H9 (cell line): Measurements from ENCODE around the gene ACSM2B. TPM values are rescaled to one million over a fixed set of nuclear protein-coding genes. Genes with fewer than 3 reads are reported as not detected.
"Not testable (repeated sequence)": the region's sequence is repeated elsewhere in the genome, so short reads cannot be mapped to it uniquely, and the experiment has no call there.

ENCODE experiments used
- DNase-seq: peaks from one replicate; pipeline ENCODE4 v3.0.0-alpha.2; 2017
- H2AFZ ChIP-seq: one replicate; pipeline ENCODE4 v1.6.1; 2013; ENCODE audit warnings: mild to moderate bottlenecking, low read length, control low read depth, moderate library complexity
- H2AK5ac ChIP-seq: 2 replicates; pipeline ENCODE4 v1.6.1; 2013; ENCODE audit warnings: low read length, control low read depth, mixed read lengths; ENCODE audit not compliant: insufficient read length
- H2BK120ac ChIP-seq: one replicate; pipeline ENCODE4 v1.6.1; 2013; ENCODE audit warnings: low read depth, mild to moderate bottlenecking, low read length, control low read depth, inconsistent platforms; ENCODE audit not compliant: poor library complexity, severe bottlenecking
- H2BK12ac ChIP-seq: 2 replicates; pipeline ENCODE4 v1.6.1; 2013; ENCODE audit warnings: low read length, control low read depth, mixed read lengths, low read depth; ENCODE audit not compliant: insufficient read length
- H2BK15ac ChIP-seq: 2 replicates; pipeline ENCODE4 v1.6.1; 2013; ENCODE audit warnings: low read depth, low read length, control low read depth
- H2BK20ac ChIP-seq: one replicate; pipeline ENCODE4 v1.6.1; 2013; ENCODE audit warnings: low read depth, mild to moderate bottlenecking, low read length, control low read depth, inconsistent platforms; ENCODE audit not compliant: poor library complexity, severe bottlenecking
- H2BK5ac ChIP-seq: 2 replicates; pipeline ENCODE4 v1.6.1; 2013; ENCODE audit warnings: low read length, control low read depth, mixed read lengths; ENCODE audit not compliant: insufficient read length
- H3K14ac ChIP-seq: 2 replicates; pipeline ENCODE4 v1.6.1; 2013; ENCODE audit warnings: low read length, control low read depth; ENCODE audit not compliant: insufficient read depth
- H3K18ac ChIP-seq: 2 replicates; pipeline ENCODE4 v1.6.1; 2013; ENCODE audit warnings: low read depth, mild to moderate bottlenecking, mixed read lengths, low read length, control low read depth; ENCODE audit not compliant: insufficient read length
- H3K23ac ChIP-seq: 2 replicates; pipeline ENCODE4 v1.6.1; 2013; ENCODE audit warnings: low read length, control low read depth, mixed read lengths, low read depth; ENCODE audit not compliant: insufficient read length
- H3K23me2 ChIP-seq: 2 replicates; pipeline ENCODE4 v1.6.1; 2013; ENCODE audit warnings: low read depth, mild to moderate bottlenecking, mixed read lengths, low read length, control low read depth; ENCODE audit not compliant: insufficient read length, poor library complexity, severe bottlenecking
- H3K27ac ChIP-seq: 2 replicates; pipeline ENCODE4 v1.5.1; 2013; ENCODE audit warnings: low read length, control low read depth, mixed read lengths, low read depth; ENCODE audit not compliant: insufficient read length
- H3K27me3 ChIP-seq: 2 replicates; pipeline ENCODE4 v1.6.1; 2013; ENCODE audit warnings: low read length, control low read depth, inconsistent platforms; ENCODE audit not compliant: insufficient read depth
- H3K4ac ChIP-seq: 2 replicates; pipeline ENCODE4 v1.6.1; 2013; ENCODE audit warnings: low read depth, mild to moderate bottlenecking, control low read depth, inconsistent platforms, low read length, moderate library complexity
- H3K4me1 ChIP-seq: 2 replicates; pipeline ENCODE4 v1.6.1; 2013; ENCODE audit warnings: low read length, control low read depth, inconsistent platforms; ENCODE audit not compliant: insufficient read depth
- H3K4me2 ChIP-seq: 2 replicates; pipeline ENCODE4 v1.6.1; 2013; ENCODE audit warnings: low read length, control low read depth, mixed read lengths; ENCODE audit not compliant: insufficient read length, insufficient read depth
- H3K56ac ChIP-seq: 2 replicates; pipeline ENCODE4 v1.6.1; 2013; ENCODE audit warnings: low read depth, mild to moderate bottlenecking, mixed read lengths, low read length, control low read depth; ENCODE audit not compliant: insufficient read length
- H3K79me1 ChIP-seq: 2 replicates; pipeline ENCODE4 v1.6.1; 2013; ENCODE audit warnings: low read depth, mild to moderate bottlenecking, moderate library complexity, low read length, control low read depth, inconsistent platforms; ENCODE audit not compliant: insufficient read depth, poor library complexity, severe bottlenecking
- H3K79me2 ChIP-seq: 2 replicates; pipeline ENCODE4 v1.6.1; 2013; ENCODE audit warnings: low read length, control low read depth, inconsistent platforms; ENCODE audit not compliant: insufficient read depth
- H3K9ac ChIP-seq: 2 replicates; pipeline ENCODE4 v1.6.1; 2013; ENCODE audit warnings: low read length, control low read depth, mixed read lengths; ENCODE audit not compliant: insufficient read length; ENCODE audit errors: extremely low read depth
- H3K9me3 ChIP-seq: one replicate; pipeline ENCODE4 v1.6.1; 2013; ENCODE audit warnings: low read depth, low read length, inconsistent platforms; ENCODE audit not compliant: control insufficient read depth
- H3T11ph ChIP-seq: one replicate; pipeline ENCODE4 v1.6.1; 2013; ENCODE audit warnings: mild to moderate bottlenecking, low read length, control low read depth, inconsistent platforms
- H4K20me1 ChIP-seq: one replicate; pipeline ENCODE4 v1.6.1; 2013; ENCODE audit not compliant: control insufficient read depth, insufficient read length, insufficient read depth
- H4K5ac ChIP-seq: 2 replicates; pipeline ENCODE4 v1.6.1; 2013; ENCODE audit warnings: low read depth, mild to moderate bottlenecking, mixed read lengths, low read length, control low read depth; ENCODE audit not compliant: insufficient read length
- H4K8ac ChIP-seq: replicated peaks from 2 replicates; pipeline ENCODE4 v1.6.1; 2013; ENCODE audit warnings: low read length, control low read depth, mixed read lengths, low read depth; ENCODE audit not compliant: insufficient read length
- H4K91ac ChIP-seq: 2 replicates; pipeline ENCODE4 v1.6.1; 2013; ENCODE audit warnings: low read depth, mild to moderate bottlenecking, moderate library complexity, mixed read lengths, low read length, control low read depth; ENCODE audit not compliant: insufficient read length
- H3K27ac Mint-ChIP-seq, 3 experiments: 2 replicates in 2 of 3; 3 replicates in 1 of 3; pipeline ENCODE4 v1.8.0; 2020 to 2021; ENCODE audit warnings: mixed read lengths in 3 of 3, mild to moderate bottlenecking in 1 of 3, moderate library complexity in 1 of 3
- H3K27me3 Mint-ChIP-seq: 2 replicates; pipeline ENCODE4 v1.8.0; 2021; ENCODE audit warnings: low read depth, mild to moderate bottlenecking, moderate library complexity, mixed read lengths
- H3K36me3 Mint-ChIP-seq, 3 experiments: 2 replicates in 2 of 3; 3 replicates in 1 of 3; pipeline ENCODE4 v1.8.0; 2020 to 2021; ENCODE audit warnings: low read depth in 3 of 3, mixed read lengths in 3 of 3; ENCODE audit not compliant: insufficient read depth in 1 of 3
- H3K4me1 Mint-ChIP-seq, 2 experiments: 2 replicates each; pipeline ENCODE4 v1.8.0; 2020; ENCODE audit warnings: mixed read lengths in 2 of 2
- H3K4me3 Mint-ChIP-seq, 2 experiments: 2 replicates in 1 of 2; 3 replicates in 1 of 2; pipeline ENCODE4 v1.8.0; 2020 to 2021; ENCODE audit warnings: mild to moderate bottlenecking in 2 of 2, mixed read lengths in 2 of 2, moderate library complexity in 1 of 2
- H3K9me3 Mint-ChIP-seq, 2 experiments: 2 replicates in 1 of 2; 3 replicates in 1 of 2; pipeline ENCODE4 v1.8.0; 2020; ENCODE audit warnings: mild to moderate bottlenecking in 2 of 2, mixed read lengths in 2 of 2, moderate library complexity in 1 of 2
- WGBS: extraction: QIAGEN DNeasy Blood & Tissue Kit; methylation state at CpG from one replicate; pipeline ENCODE4 v1.1.7; 2013; ENCODE audit warnings: missing lambda C conversion rate, low lambda C conversion rate, mixed read lengths; ENCODE audit not compliant: insufficient read length; ENCODE audit errors: extremely low coverage; 5-methylcytosine and 5-hydroxymethylcytosine counted together
- total RNA-seq: library from RNA; stranded (reverse); gene quantifications from 2 replicates; pipeline ENCODE4 v1.2.1, GENCODE V29; 2021

The ACSM2B gene
- total RNA-seq, 1 experiment from 2014 or later, result not detected

DNA sequence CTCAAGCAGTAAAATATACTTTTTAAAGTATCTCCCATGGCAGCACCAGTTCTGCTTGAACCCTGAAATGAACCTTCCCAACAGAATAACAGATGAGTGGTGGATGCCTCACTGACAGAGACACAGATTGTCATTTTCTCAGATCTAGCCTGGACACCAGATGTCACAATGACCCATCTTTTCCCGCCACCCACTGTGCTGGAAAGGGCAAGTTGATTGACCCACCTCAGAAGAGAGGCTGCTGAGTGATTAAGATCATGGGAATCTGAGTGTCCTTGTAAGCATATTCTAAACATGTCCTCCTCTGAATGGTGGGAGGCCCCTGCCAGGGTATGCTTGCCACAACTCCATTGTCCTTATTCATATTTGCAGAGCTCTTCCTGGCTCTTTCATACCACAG, 29.2 kb downstream of the ACSM2B start:
- not testable (repeated sequence) for H2AK5ac ChIP-seq, DNase-seq, H3T11ph ChIP-seq, H3K79me1 ChIP-seq, H2BK5ac ChIP-seq, H2BK120ac ChIP-seq, H3K14ac ChIP-seq, H3K79me2 ChIP-seq, H3K18ac ChIP-seq, H3K27ac Mint-ChIP-seq, H2BK15ac ChIP-seq, H3K4me1 Mint-ChIP-seq, H3K27me3 ChIP-seq, H3K4ac ChIP-seq, H4K20me1 ChIP-seq, H3K36me3 Mint-ChIP-seq, H3K23me2 ChIP-seq, H3K27me3 Mint-ChIP-seq, H2BK12ac ChIP-seq, H3K4me3 Mint-ChIP-seq, H3K56ac ChIP-seq, H2BK20ac ChIP-seq, H3K4me1 ChIP-seq, H4K91ac ChIP-seq, H2AFZ ChIP-seq, H3K23ac ChIP-seq, H3K9ac ChIP-seq, H4K8ac ChIP-seq, H4K5ac ChIP-seq, H3K4me2 ChIP-seq, H3K9me3 ChIP-seq, H3K27ac ChIP-seq
- peaks cover 6 to 26% of the 10 kb centered on the region in 2 experiments; a peak in 3 of 5 replicates for H3K9me3 Mint-ChIP-seq
- no CpG with 5 or more reads among the region's 1 CpG for WGBS

DNA sequence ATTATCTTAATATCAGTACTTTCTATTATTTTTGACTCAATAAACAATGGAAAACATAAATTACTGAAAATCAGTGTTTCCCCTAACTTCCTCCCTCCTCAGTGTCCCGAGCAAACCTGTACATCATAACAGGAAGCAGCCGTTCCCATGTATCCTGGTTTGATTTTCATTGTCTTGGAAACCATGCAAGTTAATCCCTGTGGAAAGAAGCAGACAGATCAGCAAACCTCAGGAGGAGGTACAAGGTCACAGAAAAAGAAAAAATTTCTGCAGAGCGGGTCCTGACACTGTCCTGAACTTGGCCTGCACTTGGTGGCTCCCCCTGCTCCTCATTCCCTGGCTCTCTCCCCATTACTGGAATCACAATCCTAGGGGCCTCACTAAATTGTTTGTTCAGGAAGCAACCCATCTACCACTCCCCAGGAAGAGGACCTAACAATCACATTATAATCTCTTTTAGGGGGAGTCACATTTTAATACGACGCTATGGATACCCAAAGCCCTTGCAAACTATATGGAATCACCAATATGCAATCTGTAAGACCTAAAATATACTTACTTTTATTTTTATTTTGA, 29.8 kb downstream of the ACSM2B start:
- not testable (repeated sequence) for H2AFZ ChIP-seq, H4K8ac ChIP-seq, H2BK12ac ChIP-seq, H3K9me3 ChIP-seq, H3K36me3 Mint-ChIP-seq, H3K23me2 ChIP-seq, H3K4me2 ChIP-seq, H3T11ph ChIP-seq, H2BK20ac ChIP-seq, H3K27me3 ChIP-seq, H2BK120ac ChIP-seq, H3K4ac ChIP-seq, H3K14ac ChIP-seq, H3K79me2 ChIP-seq, H3K4me1 Mint-ChIP-seq, H3K27ac ChIP-seq, H3K23ac ChIP-seq, H2BK5ac ChIP-seq, H4K91ac ChIP-seq, H3K79me1 ChIP-seq, H3K4me3 Mint-ChIP-seq, H4K20me1 ChIP-seq, H3K4me1 ChIP-seq, H2AK5ac ChIP-seq, H2BK15ac ChIP-seq, H3K27ac Mint-ChIP-seq, H4K5ac ChIP-seq, H3K18ac ChIP-seq, H3K9ac ChIP-seq, DNase-seq, H3K27me3 Mint-ChIP-seq, H3K56ac ChIP-seq
- no CpG with 5 or more reads among the region's 5 CpGs for WGBS
- peaks cover 6 to 23% of the 10 kb centered on the region in 2 experiments; a peak in 3 of 5 replicates for H3K9me3 Mint-ChIP-seq
